SW480 (cell line): Measurements from ENCODE around the gene HIPK1.
"Not testable (repeated sequence)": the region's sequence is repeated elsewhere in the genome, so short reads cannot be mapped to it uniquely, and the experiment has no call there.

Source experiments
- DNase-seq: peaks from one replicate; pipeline ENCODE4 v3.0.0-alpha.2; 2016; ENCODE audit warnings: low spot score

HIPK1 gene

GRCh38 chr1:114015075-114015474 lies 86.0 kb downstream of the HIPK1 start:
- DNase-seq = no peak

GRCh38 chr1:114019724-114020123 lies 90.6 kb downstream of the HIPK1 start:
- DNase-seq = not testable (repeated sequence)

GRCh38 chr1:114021665-114022099 lies 92.6 kb downstream of the HIPK1 start:
- DNase-seq = no peak

- DNase-seq = no peak
These were observed 93.8 kb downstream of the HIPK1 start for GRCh38 chr1:114022877-114023276.

GRCh38 chr1:114023377-114023776 lies 94.3 kb downstream of the HIPK1 start:
- DNase-seq = no peak

GRCh38 chr1:114024049-114024448 lies 94.9 kb downstream of the HIPK1 start:
- no peak for DNase-seq

- DNase-seq = no peak
These were observed 96.7 kb downstream of the HIPK1 start for GRCh38 chr1:114025609-114026401.

- DNase-seq = no peak
These were observed 97.7 kb downstream of the HIPK1 start for GRCh38 chr1:114026797-114027196.
